Muscle of back (tissue), 13 donors: ENCODE data around the gene CD302. TPM values are rescaled to one million over a fixed set of nuclear protein-coding genes. Genes with fewer than 3 reads are reported as not detected.
A peak's percentile ranks its signal among the peaks of the same experiment; 100 is the strongest.
"Not testable (repeated sequence)": the region's sequence is repeated elsewhere in the genome, so short reads cannot be mapped to it uniquely, and the experiment has no call there.

Source experiments
- DNase-seq, 3 donors: peaks; one replicate each; pipeline versions ENCODE4 v3.0.0 to v3.0.0-alpha.2; 2013
- long read RNA-seq, 9 donors: transcript quantifications; one replicate each; lab custom pipeline, GENCODE V29; 2026
- polyA plus RNA-seq, 10 donors: library from polyadenylated mRNA; unstranded; fragments of 120-200 nt; gene quantifications; one replicate each; pipeline ENCODE4 v1.2.1, GENCODE V29; 2013; ENCODE audit not compliant: insufficient read length in 10 of 10

CD302 gene, protein sequence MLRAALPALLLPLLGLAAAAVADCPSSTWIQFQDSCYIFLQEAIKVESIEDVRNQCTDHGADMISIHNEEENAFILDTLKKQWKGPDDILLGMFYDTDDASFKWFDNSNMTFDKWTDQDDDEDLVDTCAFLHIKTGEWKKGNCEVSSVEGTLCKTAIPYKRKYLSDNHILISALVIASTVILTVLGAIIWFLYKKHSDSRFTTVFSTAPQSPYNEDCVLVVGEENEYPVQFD
- polyA plus RNA-seq: 10 to 100 TPM; 16.0 to 21.8 (median 18.1) TPM
- long read RNA-seq, donor 1, transcript CD302-201 (6 exons, 3,741 nt): major isoform, 7 of 7 reads
- long read RNA-seq, donor 1, partial matches to known transcripts: 0 of 7 reads
- long read RNA-seq, donor 1, other reads (novel, unspliced or antisense): 0 of 7 reads
- long read RNA-seq, donor 2, partial matches to known transcripts: 0 of 3 reads
- long read RNA-seq, donor 2, other reads (novel, unspliced or antisense): 0 of 3 reads
- long read RNA-seq, donor 3: 0 reads
- long read RNA-seq, donor 4, partial matches to known transcripts: 0 of 2 reads
- long read RNA-seq, donor 4, other reads (novel, unspliced or antisense): 0 of 2 reads
- long read RNA-seq, donor 5, transcript CD302-201 (6 exons, 3,741 nt): major isoform, 7 of 7 reads
- long read RNA-seq, donor 5, partial matches to known transcripts: 0 of 7 reads
- long read RNA-seq, donor 5, other reads (novel, unspliced or antisense): 0 of 7 reads
- long read RNA-seq, donor 6, transcript CD302-201 (6 exons, 3,741 nt): major isoform, 11 of 12 reads
- long read RNA-seq, donor 6, partial matches to known transcripts: 0 of 12 reads
- long read RNA-seq, donor 6, other reads (novel, unspliced or antisense): 0 of 12 reads
- long read RNA-seq, donor 7, transcript CD302-201 (6 exons, 3,741 nt): major isoform, 10 of 11 reads
- long read RNA-seq, donor 7, partial matches to known transcripts: 0 of 11 reads
- long read RNA-seq, donor 7, other reads (novel, unspliced or antisense): 0 of 11 reads
- long read RNA-seq, donor 8, transcript CD302-201 (6 exons, 3,741 nt): major isoform, 8 of 8 reads
- long read RNA-seq, donor 8, partial matches to known transcripts: 0 of 8 reads
- long read RNA-seq, donor 8, other reads (novel, unspliced or antisense): 0 of 8 reads
- long read RNA-seq, donor 9, partial matches to known transcripts: 0 of 3 reads
- long read RNA-seq, donor 9, other reads (novel, unspliced or antisense): 0 of 3 reads

DNA sequence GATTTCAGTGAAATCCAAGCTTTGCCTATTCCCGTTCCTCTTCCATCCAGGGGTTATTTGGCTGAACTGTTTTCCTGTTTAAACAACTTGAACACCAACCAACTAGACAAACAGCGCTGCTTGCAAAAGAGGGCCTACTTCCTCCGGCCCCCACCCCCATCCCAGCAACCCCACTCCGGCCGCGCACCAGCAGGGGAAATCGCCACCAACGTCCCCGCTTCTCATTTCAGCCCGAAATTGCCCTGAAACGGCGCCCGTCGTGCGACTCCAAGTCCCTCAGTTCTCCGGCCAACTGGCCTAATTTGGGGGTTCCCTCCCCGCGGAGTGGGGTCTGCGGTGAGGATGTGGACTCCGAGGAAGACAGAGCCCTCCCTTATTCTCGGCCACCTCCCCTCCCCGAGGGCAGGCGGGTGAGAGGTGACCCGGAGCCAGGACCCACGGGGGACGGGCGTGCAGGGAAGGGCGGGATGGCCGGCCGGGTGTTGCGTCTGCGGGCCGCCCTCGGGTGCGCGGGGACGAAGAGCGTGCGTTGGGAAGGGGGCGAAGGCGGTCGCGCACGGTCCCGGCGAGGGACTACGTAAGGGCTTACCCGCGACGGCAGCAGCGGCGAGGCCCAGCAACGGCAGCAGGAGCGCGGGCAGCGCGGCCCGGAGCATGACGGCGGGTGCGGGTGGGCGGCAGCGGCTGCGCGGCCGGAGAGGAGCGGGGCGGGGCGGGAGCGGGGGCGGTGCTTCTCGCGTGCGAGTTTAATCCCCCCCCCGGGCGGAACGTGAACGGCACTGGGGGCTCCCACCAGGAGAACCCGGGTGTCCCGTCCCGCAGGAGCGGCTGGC is at the start of gene CD302:
Gene CD302 (minus strand): TSS at position 666 of the 833 bp plus-strand sequence. CDS start 10 bp downstream, at position 656.
- peak; percentile 51 to 90 (median 71) for DNase-seq

- no peak for DNase-seq
Measured at GRCh38 chr2:159846564-159846963, 48.6 kb upstream of the CD302 start.

DNA sequence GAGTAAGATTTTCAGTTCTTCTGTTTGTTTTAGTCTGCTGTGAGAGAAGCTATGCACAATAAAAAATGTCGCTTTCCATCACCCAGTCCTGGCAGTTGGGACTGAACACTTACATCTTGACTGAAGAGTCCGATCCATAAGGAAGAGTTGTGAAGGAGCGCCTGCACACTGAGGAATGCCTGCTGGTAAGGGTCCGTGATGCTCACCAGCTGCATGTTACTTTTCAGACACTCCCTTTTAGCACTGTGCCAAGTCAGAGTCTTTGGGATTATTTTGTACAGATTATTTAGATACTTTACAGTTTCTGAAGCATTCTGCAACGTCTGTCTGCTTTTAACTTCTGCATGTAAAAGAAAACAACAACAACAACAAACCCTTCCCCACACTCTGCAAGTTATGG is 42.6 kb upstream of the CD302 start:
- DNase-seq: peak in 1 of 3 donors; percentile 7

GRCh38 chr2:159832858-159833257 is 34.9 kb upstream of the CD302 start:
- no peak for DNase-seq

GRCh38 chr2:159832026-159832425 is 34.0 kb upstream of the CD302 start:
- no peak for DNase-seq

- no peak for DNase-seq
Measured at GRCh38 chr2:159829376-159829775, 31.4 kb upstream of the CD302 start.

DNA sequence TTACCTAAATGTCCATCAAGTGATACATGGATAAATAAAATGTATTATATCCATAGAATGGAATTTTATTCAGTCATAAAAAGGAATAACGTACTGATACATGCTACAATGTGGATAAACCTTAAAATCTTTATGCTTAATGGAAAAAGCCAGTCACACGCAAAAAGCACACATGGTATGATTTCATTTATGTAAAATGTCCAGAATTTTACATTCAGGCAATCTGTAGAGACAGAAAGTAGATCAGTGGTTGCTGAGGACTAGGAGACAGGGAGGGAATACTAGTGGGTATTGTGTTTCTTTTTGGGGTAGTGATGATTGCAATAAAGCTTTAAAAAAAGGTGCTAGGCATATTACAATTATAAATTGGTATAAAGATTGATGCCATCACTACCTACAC is 30.7 kb upstream of the CD302 start:
- DNase-seq: peak in 2 of 3 donors; percentile 18 to 43

- not testable (repeated sequence) for DNase-seq
Measured at GRCh38 chr2:159822478-159822833, 24.4 kb upstream of the CD302 start.

DNA sequence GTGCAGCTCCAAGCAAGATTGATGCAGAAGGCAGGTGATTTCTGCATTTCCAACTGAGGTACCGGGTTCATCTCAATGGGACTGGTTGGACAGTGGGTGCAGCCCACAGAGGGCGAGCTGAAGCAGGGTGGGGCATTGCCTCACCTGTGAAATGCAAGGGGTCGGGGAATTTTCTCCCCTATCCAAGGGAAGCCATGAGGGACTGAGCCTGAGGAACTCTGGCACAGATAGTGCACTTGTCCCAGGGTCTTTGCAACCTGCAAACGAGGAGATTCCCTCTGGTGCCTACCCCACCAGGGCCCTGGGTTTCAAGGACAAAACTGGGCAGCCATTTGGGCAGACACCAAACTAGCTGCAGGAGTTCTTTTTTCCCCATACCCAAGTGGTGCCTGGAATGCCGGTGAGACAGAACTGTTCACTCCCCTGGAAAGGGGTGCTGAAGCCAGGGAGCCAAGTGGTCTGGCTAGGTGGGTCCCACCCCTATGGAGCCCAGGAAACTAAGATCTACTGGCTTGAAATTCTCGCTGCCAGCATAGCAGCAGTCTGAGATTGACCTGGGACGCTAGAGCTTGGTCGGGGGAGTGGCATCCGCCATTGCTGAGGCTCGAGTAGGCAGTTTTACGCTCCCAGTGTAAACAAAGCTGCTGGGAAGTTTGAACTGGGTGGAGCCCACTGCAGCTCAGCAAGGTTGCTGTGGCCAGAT is 23.9 kb upstream of the CD302 start:
- not testable (repeated sequence) for DNase-seq

DNA sequence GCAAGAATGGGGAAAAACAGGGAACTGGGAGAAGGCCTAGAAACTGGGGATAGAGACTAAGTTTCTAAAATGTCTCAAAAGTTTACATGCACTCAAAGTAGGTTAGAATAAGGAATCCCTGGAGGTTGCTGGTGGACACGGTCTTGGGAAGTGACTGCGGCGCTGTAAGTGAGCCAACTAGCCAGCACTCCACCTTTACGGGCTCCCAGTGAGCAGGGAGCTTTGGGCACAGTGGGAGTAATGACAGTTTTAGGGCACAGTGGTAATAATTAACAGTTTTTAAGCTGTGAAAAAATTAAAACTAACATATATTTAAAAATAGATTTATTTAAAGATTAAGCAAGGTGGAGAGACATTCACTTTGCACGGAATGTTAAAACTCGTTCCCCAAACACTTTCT is 20.9 kb upstream of the CD302 start:
- DNase-seq: no peak

DNA sequence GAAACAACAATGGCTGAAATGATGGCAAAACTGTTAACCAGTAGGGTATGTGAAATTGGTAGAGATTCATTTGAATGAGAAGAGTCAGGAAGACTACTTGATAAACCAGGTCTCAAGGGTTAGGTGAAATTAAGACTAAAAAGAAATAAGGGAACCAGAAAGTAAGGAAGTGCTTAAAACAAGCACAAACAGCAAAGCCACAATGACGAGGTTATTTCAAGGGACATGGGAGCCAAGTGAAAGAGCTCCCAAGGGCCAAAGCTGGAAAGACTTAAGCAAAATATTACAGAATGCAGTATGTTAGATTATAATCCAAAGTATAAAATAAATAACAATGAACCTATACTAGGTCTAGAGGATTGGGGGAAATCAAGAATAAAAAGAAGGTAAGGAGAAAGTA is 19.3 kb upstream of the CD302 start:
- no peak for DNase-seq

DNA sequence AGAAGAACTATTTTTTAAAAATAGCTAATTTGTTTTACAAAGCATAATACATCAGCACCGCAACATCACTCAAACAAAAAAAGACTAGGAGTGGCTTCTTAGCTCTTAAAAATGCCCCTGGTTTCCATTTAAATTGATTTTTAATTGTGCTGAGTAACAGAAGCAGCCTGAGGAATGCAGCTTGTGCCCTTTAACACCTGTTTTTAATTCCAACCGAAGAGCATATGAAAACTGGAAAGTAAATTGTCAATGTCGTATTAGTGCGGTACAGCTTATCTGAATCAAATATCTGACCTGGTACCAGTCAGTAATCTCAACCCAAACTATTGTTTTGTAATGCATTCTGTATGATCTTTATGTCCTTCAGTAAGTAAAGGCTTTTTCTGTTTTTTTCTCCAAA is 13.2 kb upstream of the CD302 start:
- no peak for DNase-seq

DNA sequence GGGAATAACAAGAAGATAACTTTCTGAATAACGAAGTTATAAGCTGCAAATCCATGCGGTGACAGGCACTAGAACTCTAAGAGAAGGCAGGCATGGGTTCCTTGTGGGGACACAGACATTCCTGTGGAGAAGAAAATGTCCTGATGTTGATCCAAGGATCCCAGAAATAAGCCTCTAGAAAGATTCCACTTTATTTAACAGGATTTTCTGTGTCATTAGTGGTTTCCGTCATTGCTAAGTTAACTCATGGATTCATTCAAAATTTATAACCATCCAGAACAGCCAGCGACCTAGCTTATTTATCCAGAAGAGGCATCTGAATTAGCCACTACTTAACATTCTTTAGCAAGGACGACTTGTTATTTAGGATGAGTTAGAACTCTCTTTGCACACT is 10.0 kb upstream of the CD302 start:
- no peak for DNase-seq

DNA sequence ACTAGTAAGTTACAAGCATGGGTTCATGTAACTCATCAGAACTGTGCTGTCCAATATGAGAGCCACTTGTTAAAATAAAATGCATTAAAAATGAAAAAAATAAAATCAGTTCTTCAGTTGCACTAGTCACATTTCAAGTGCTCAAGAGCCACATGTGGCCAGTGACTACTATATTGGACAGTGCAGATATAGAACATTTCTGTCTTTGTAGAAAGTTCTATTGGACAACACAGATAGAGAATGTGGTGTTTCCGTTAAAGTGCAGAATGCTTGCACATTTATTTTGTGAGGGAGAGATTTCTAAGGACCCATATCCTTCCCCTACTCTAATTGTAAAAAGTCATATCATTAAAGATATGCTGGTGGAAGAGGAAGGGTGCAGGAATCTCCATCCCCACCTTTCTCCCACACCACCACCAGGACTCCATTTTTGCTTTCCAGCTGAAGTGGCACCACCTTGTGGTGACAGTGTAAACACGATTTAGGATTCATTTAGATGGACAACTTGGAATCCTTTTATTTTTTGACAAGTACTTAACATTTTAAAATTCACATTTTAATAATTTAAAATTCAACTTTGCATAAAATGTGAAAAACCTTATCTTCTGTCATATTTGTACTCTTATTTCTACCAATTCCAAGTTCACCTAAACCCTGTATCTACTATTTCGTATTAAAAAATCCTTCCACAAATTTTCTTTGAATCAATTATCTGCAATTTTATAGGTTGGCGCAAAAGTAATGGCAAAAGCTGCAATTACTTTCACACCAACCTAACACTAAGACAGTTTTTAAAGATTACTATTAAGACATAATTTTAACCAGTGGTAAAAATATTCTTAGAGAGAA is 9.4 kb upstream of the CD302 start:
- DNase-seq: peak in 2 of 3 donors; percentile 36 to 58

DNA sequence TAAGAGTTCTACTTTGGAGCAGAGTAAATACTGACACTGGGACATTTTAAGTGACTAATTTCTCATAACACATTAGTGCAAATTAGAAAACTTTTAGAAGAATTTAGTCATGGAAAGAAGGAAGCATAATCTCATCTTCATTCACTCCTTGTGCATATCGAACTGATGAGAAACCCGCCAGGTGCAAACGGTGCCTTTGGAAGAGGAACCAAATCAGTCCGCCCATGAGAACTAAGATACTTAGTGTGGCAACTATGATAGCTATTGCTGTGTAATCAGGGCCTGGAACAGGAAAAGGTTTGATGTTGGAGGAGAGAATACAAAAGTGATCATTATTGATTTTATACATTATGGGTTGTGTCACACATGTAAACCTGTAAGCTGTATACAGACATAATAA is 6.9 kb upstream of the CD302 start:
- no peak for DNase-seq

DNA sequence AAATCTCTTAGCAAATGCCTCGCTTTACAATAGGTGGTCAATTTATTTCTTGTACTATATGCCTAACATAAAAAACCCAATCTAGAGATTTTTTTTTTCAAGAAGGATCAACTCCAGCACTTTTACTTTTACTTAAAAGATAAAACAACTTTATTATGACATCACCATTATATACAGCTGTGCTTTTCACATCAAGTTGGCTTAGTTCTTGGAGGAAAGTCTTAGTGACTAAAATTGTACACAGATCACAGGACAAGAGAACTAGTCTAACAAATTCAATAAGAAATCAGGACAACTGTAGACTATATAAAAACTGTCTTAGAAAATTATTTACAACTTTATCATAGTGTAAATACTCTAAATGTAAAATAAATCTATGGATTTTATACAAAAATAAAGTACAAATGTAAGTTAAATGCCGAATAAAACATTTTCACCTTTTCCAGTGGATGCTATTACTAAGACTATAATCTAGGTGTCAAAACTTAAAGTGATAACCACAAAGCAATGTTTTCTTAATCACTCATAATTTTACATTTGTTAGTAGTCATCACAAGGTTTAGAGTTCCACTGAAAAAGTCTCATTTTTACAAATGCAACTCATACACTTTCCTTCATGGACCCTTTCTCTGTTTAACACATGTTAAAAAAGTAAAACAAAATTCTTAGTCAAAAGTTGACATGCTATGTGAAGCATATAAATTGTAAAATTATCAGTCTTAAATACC is 5.4 kb upstream of the CD302 start:
- DNase-seq: no peak

DNA sequence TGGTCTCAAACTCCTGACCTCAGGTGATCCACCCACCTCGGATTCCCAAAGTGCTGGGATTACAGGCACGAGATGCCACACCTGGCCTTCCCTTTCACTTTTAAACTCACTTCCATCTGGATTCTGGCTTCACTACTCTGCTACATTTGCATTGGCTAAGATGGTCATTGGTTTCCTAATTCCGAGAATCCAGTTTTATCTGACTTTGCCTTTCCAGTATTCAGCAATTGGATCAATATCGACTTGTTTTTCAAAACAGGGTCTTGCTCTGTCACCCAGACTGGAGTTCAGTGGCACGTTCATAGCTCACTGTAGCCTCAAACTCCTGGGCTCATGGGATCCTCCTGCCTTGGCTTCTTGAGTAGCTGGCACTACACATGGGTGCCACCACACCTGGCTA is 4.7 kb upstream of the CD302 start:
- no peak for DNase-seq

- no peak for DNase-seq
Measured at GRCh38 chr2:159799833-159800232, 1.8 kb upstream of the CD302 start.

DNA sequence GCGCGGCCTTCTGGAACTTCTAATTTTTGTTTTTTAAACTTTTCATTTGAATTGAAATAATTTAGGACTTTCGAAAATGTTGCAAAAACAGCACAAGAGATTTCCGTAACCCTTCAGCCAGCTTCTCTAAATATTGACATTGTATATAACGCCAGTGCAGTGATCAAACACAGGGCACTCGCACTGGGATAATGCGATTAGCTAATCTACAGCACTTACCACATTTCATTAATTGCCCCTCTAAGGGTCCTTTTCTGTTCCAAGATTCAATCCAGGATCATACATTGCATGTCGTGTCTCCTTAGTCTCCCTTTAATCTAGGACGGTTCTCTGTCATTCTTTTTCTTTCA is 343 bp upstream of the CD302 start:
- no peak for DNase-seq
